ENCODE results near the gene ZNF45.

The ZNF45 gene

GRCh38 chr19:43940719-43941118 is 5.6 kb upstream of the ZNF45 start:
- no peak for FAIRE-seq
- no peak for TF ChIP-seq POLR2A (IDR thresholded peaks at IDR 0.05; ENCODE audit: low read depth, low read length)
- DNase-seq (ENCODE audit: insufficient read length, low spot score), result no peak

- DNase-seq (ENCODE audit: insufficient read length, low spot score), result no peak
- TF ChIP-seq POLR2A (IDR thresholded peaks at IDR 0.05; ENCODE audit: low read depth, low read length), result no peak
- FAIRE-seq, result no peak
These were observed 4.6 kb upstream of the ZNF45 start for GRCh38 chr19:43939557-43940260.

- FAIRE-seq, result no peak
- no peak for DNase-seq (ENCODE audit: insufficient read length, low spot score)
- TF ChIP-seq POLR2A (IDR thresholded peaks at IDR 0.05; ENCODE audit: low read depth, low read length), result no peak
These were observed 1.1 kb upstream of the ZNF45 start for GRCh38 chr19:43936188-43936587.

- DNase-seq (ENCODE audit: insufficient read length, low spot score), result peak; percentile 9
- no peak for TF ChIP-seq POLR2A (IDR thresholded peaks at IDR 0.05; ENCODE audit: low read depth, low read length)
- FAIRE-seq, result no peak
These were observed 762 bp downstream of the ZNF45 start for GRCh38 chr19:43934055-43934984.

GRCh38 chr19:43928820-43929219 is 6.3 kb downstream of the ZNF45 start:
- no peak for TF ChIP-seq POLR2A (IDR thresholded peaks at IDR 0.05; ENCODE audit: low read depth, low read length)
- no peak for FAIRE-seq
- no peak for DNase-seq (ENCODE audit: insufficient read length, low spot score)

GRCh38 chr19:43923875-43924274 is 11.2 kb downstream of the ZNF45 start:
- DNase-seq (ENCODE audit: insufficient read length, low spot score) (no peak), FAIRE-seq (no peak)
- no peak for TF ChIP-seq POLR2A (IDR thresholded peaks at IDR 0.05; ENCODE audit: low read depth, low read length)

GRCh38 chr19:43914051-43914450 is 21.0 kb downstream of the ZNF45 start:
- no peak for FAIRE-seq
- TF ChIP-seq POLR2A (IDR thresholded peaks at IDR 0.05; ENCODE audit: low read depth, low read length), result no peak
- DNase-seq (ENCODE audit: insufficient read length, low spot score), result no peak

- TF ChIP-seq POLR2A (IDR thresholded peaks at IDR 0.05; ENCODE audit: low read depth, low read length), result no peak
- FAIRE-seq, result no peak
- no peak for DNase-seq (ENCODE audit: insufficient read length, low spot score)
These were observed 21.7 kb downstream of the ZNF45 start for GRCh38 chr19:43913383-43913782.

- TF ChIP-seq POLR2A (IDR thresholded peaks at IDR 0.05; ENCODE audit: low read depth, low read length), result no peak
- FAIRE-seq (no peak), DNase-seq (ENCODE audit: insufficient read length, low spot score) (no peak)
These were observed 24.2 kb downstream of the ZNF45 start for GRCh38 chr19:43910884-43911283.

GRCh38 chr19:43908659-43909058 is 26.4 kb downstream of the ZNF45 start:
- DNase-seq (ENCODE audit: insufficient read length, low spot score) (no peak), FAIRE-seq (no peak)
- TF ChIP-seq POLR2A (IDR thresholded peaks at IDR 0.05; ENCODE audit: low read depth, low read length), result no peak

- FAIRE-seq (no peak), DNase-seq (ENCODE audit: insufficient read length, low spot score) (no peak)
- TF ChIP-seq POLR2A (IDR thresholded peaks at IDR 0.05; ENCODE audit: low read depth, low read length), result no peak
These were observed 28.3 kb downstream of the ZNF45 start for GRCh38 chr19:43906774-43907173.

- no peak for FAIRE-seq
- DNase-seq (ENCODE audit: insufficient read length, low spot score), result no peak
- no peak for TF ChIP-seq POLR2A (IDR thresholded peaks at IDR 0.05; ENCODE audit: low read depth, low read length)
These were observed 29.2 kb downstream of the ZNF45 start for GRCh38 chr19:43905897-43906296.

- DNase-seq (ENCODE audit: insufficient read length, low spot score) (no peak), FAIRE-seq (no peak)
These were observed 32.7 kb downstream of the ZNF45 start for GRCh38 chr19:43902399-43902798.

More at GRCh38 chr19:43902399-43902798, 32.7 kb downstream of the ZNF45 start:
- TF ChIP-seq POLR2A (IDR thresholded peaks at IDR 0.05; ENCODE audit: low read depth, low read length), result no peak
